GM23338 (cell line): Measurements from ENCODE around the gene C2CD4D. TPM values are rescaled to one million over a fixed set of nuclear protein-coding genes. Genes with fewer than 3 reads are reported as not detected.

Source experiments
- ATAC-seq: fragments of 200-7000 bp; cut with Tn5 transposase; 3 replicates; pipeline ENCODE4 v1.9.1; 2020
- DNase-seq: peaks from one replicate; pipeline ENCODE4 v3.0.0-alpha.2; 2015; ENCODE audit warnings: low spot score
- H2AFZ ChIP-seq: fragments of 200-600 bp; sonication (generic); 2 replicates; pipeline ENCODE4 v1.8.0; 2016; ENCODE audit warnings: antibody characterized with exemption, mild to moderate bottlenecking, moderate library complexity
- H3F3A ChIP-seq: fragments of 200-600 bp; sonication (generic); replicated peaks from 2 replicates; pipeline ENCODE4 v1.8.0; 2017; ENCODE audit warnings: antibody characterized with exemption, mixed run types, low read depth
- H3K27ac ChIP-seq: fragments of 200-600 bp; sonication (generic); 2 replicates; pipeline ENCODE4 v1.6.1; 2016; ENCODE audit warnings: low read depth
- H3K27me3 ChIP-seq: fragments of 200-600 bp; sonication (generic); 2 replicates; pipeline ENCODE4 v1.8.0; 2016; ENCODE audit warnings: mild to moderate bottlenecking, mixed run types, moderate library complexity; ENCODE audit not compliant: insufficient read depth
- H3K36me3 ChIP-seq: fragments of 200-600 bp; sonication (generic); 2 replicates; pipeline ENCODE4 v1.8.0; 2016; ENCODE audit warnings: mild to moderate bottlenecking; ENCODE audit not compliant: insufficient read depth
- H3K4me1 ChIP-seq: fragments of 200-600 bp; sonication (generic); 2 replicates; pipeline ENCODE4 v1.8.0; 2016; ENCODE audit warnings: mild to moderate bottlenecking, moderate library complexity; ENCODE audit not compliant: insufficient read depth
- H3K4me2 ChIP-seq: fragments of 200-600 bp; sonication (generic); 2 replicates; pipeline ENCODE4 v1.7.1; 2017; ENCODE audit warnings: mixed run types
- H3K4me3 ChIP-seq: fragments of 200-600 bp; sonication (generic); 2 replicates; pipeline ENCODE4 v1.6.1; 2016; ENCODE audit warnings: mixed run types
- H3K79me2 ChIP-seq: fragments of 200-600 bp; sonication (generic); replicated peaks from 2 replicates; pipeline ENCODE4 v1.8.0; 2017; ENCODE audit warnings: mild to moderate bottlenecking; ENCODE audit not compliant: insufficient read depth
- H3K9me2 ChIP-seq: fragments of 200-600 bp; sonication (generic); 2 replicates; pipeline ENCODE4 v1.8.0; 2017; ENCODE audit not compliant: insufficient read depth
- H4K20me1 ChIP-seq: fragments of 200-600 bp; sonication (generic); replicated peaks from 2 replicates; pipeline ENCODE4 v1.8.0; 2017; ENCODE audit warnings: mild to moderate bottlenecking; ENCODE audit not compliant: insufficient read depth
- H3K27ac Mint-ChIP-seq: 2 replicates; pipeline ENCODE4 v1.8.0; 2020; ENCODE audit warnings: inconsistent platforms, mild to moderate bottlenecking, moderate library complexity, mixed read lengths
- H3K27me3 Mint-ChIP-seq: 3 replicates; pipeline ENCODE4 v1.8.0; 2022; ENCODE audit warnings: low read depth, mild to moderate bottlenecking, moderate library complexity, mixed read lengths, inconsistent platforms; ENCODE audit not compliant: insufficient read depth, poor library complexity
- H3K36me3 Mint-ChIP-seq: 3 replicates; pipeline ENCODE4 v1.8.0; 2021; ENCODE audit warnings: low read depth, mild to moderate bottlenecking, inconsistent platforms, moderate library complexity, mixed read lengths
- H3K4me1 Mint-ChIP-seq: 3 replicates; pipeline ENCODE4 v1.8.0; 2020; ENCODE audit warnings: mild to moderate bottlenecking, inconsistent platforms, mixed read lengths
- H3K4me3 Mint-ChIP-seq: 3 replicates; pipeline ENCODE4 v1.8.0; 2021; ENCODE audit warnings: moderate library complexity, mild to moderate bottlenecking, inconsistent platforms, mixed read lengths
- H3K9me3 Mint-ChIP-seq: 3 replicates; pipeline ENCODE4 v1.8.0; 2020; ENCODE audit warnings: moderate library complexity, mild to moderate bottlenecking, inconsistent platforms, mixed read lengths
- CREB1 ChIP-seq: fragments of 250-450 bp; sonication (Bioruptor Pico); IDR thresholded peaks from 2 replicates; pipeline ENCODE4 v1.5.0; 2020; ENCODE audit warnings: low read depth, mild to moderate bottlenecking, moderate library complexity
- CTCF ChIP-seq, 2 experiments: fragments of 200-600 bp in 1 of 2; sonication (generic) in 1 of 2; conservative IDR thresholded peaks; 2 replicates each; pipeline versions ENCODE4 v1.5.1 to v1.6.1; 2016 to 2017; ENCODE audit warnings: antibody characterized with exemption in 2 of 2, low read depth in 2 of 2, mild to moderate bottlenecking in 2 of 2, moderate library complexity in 1 of 2
- ETS1 ChIP-seq: IDR thresholded peaks from 2 replicates; pipeline ENCODE4 v1.6.1; 2016; ENCODE audit warnings: antibody characterized with exemption
- EZH2 ChIP-seq: fragments of 200-600 bp; sonication (generic); IDR thresholded peaks from one replicate; pipeline ENCODE4 v1.8.0; 2017; ENCODE audit warnings: antibody characterized with exemption, mild to moderate bottlenecking, low read depth; ENCODE audit not compliant: unreplicated experiment
- EZH2phosphoT487 ChIP-seq: fragments of 200-600 bp; sonication (generic); IDR thresholded peaks from one replicate; pipeline ENCODE4 v1.8.1; 2018; ENCODE audit warnings: antibody characterized with exemption; ENCODE audit not compliant: unreplicated experiment
- JUNB ChIP-seq: IDR thresholded peaks from one replicate; pipeline ENCODE4 v1.6.1; 2016; ENCODE audit warnings: antibody characterized with exemption; ENCODE audit not compliant: unreplicated experiment
- POLR2AphosphoS5 ChIP-seq: IDR thresholded peaks from 2 replicates; pipeline ENCODE4 v1.6.1; 2016; ENCODE audit warnings: antibody characterized with exemption, low read depth
- REST ChIP-seq: IDR thresholded peaks from one replicate; pipeline ENCODE4 v1.6.1; 2018; ENCODE audit warnings: antibody characterized with exemption; ENCODE audit not compliant: unreplicated experiment
- STAT1 ChIP-seq: IDR thresholded peaks from one replicate; pipeline ENCODE4 v1.6.1; 2016; ENCODE audit warnings: antibody characterized with exemption; ENCODE audit not compliant: unreplicated experiment
- ZNF114 ChIP-seq: fragments of 250-450 bp; sonication (Bioruptor Pico); IDR thresholded peaks from 2 replicates; pipeline ENCODE4 v1.5.0; 2020; ENCODE audit warnings: mild to moderate bottlenecking, moderate library complexity
- ZNF331 ChIP-seq: fragments of 250-450 bp; sonication (Bioruptor Pico); IDR thresholded peaks from 2 replicates; pipeline ENCODE4 v1.5.0; 2020; ENCODE audit warnings: low read depth, mild to moderate bottlenecking, moderate library complexity
- polyA plus RNA-seq: library from polyadenylated mRNA; unstranded; fragments of >200 nt; fragmentation: Nextera tagmentation; extraction: Ambion mirVana; gene quantifications from 2 replicates; pipeline ENCODE4 v1.2.1, GENCODE V29; 2016
- total RNA-seq: library from RNA; depleted of rRNA; stranded (reverse); fragments of >200 nt; shearing (Covaris generic); gene quantifications from 2 replicates; pipeline ENCODE4 v1.2.3, GENCODE V29; 2014

The C2CD4D gene
- total and polyA plus RNA-seq, 2 experiments from 2014 or later = 0.35 to 0.82 TPM

GRCh38 chr1:151849126-151849525, 9.5 kb upstream of the C2CD4D start (continued):
- no peak for TF ChIP-seq ZNF331 (CRISPR knock-in tag)
- no peak for TF ChIP-seq EZH2phosphoT487
- no peak for TF ChIP-seq ZNF114 (CRISPR knock-in tag)
- no peak for TF ChIP-seq STAT1
- no peak for TF ChIP-seq POLR2AphosphoS5
- no peak for TF ChIP-seq CREB1 (CRISPR knock-in tag)

GRCh38 chr1:151847867-151848596, 8.4 kb upstream of the C2CD4D start:
- no peaks in the 10 kb centered on the region for H3F3A ChIP-seq
- ATAC-seq = no peak
- Mint-ChIP-seq H3K36me3 (no peaks in the 10 kb centered on the region; the same call in 2 of the 3 replicates), H3K4me1 (peaks cover 14% of the 10 kb centered on the region), H3K9me3 (no peaks in the 10 kb centered on the region), H3K27me3 (peaks cover 10% of the 10 kb centered on the region), H3K27ac (no peak overlapping the region), H3K4me3 (no peak overlapping the region)
- H3K36me3 ChIP-seq = no peaks in the 10 kb centered on the region
- TF ChIP-seq ETS1 = no peak
- no peak for TF ChIP-seq EZH2
- no peak for TF ChIP-seq CTCF (conservative IDR thresholded peaks at IDR 0.05; ENCODE audit: low read depth in 2 of 2)
- TF ChIP-seq STAT1 = no peak
- no peak for TF ChIP-seq JUNB
- no peak for TF ChIP-seq POLR2AphosphoS5
- no peak for TF ChIP-seq CREB1 (CRISPR knock-in tag)
- no peak for TF ChIP-seq REST
- no peak for TF ChIP-seq ZNF331 (CRISPR knock-in tag)
- no peaks in the 10 kb centered on the region for H3K79me2 ChIP-seq
- no peak for DNase-seq
- no peak overlapping the region for H2AFZ ChIP-seq
- no peaks in the 10 kb centered on the region for H3K9me2 ChIP-seq
- H3K4me3 ChIP-seq = no peak overlapping the region
- H4K20me1 ChIP-seq = no peaks in the 10 kb centered on the region
- H3K27ac ChIP-seq = no peak overlapping the region
- no peak overlapping the region for H3K4me2 ChIP-seq
- no peaks in the 10 kb centered on the region for H3K27me3 ChIP-seq
- H3K4me1 ChIP-seq = 0 out of 2 replicates have a peak, but pooled peaks cover 4% of the 10 kb centered on the region
